Heart left ventricle (tissue), 16 donors: ENCODE measurements around the gene LYRM4. TPM values are rescaled to one million over a fixed set of nuclear protein-coding genes. Genes with fewer than 3 reads are reported as not detected.

Source experiments
- ATAC-seq, 4 donors: fragments of 200-7000 bp; cut with Tn5 transposase; one replicate each; pipeline ENCODE4 v1.9.1; 2020 to 2022; ENCODE audit warnings: moderate library complexity in 4 of 4, mild to moderate bottlenecking in 3 of 4, moderate number of reproducible peaks in 1 of 4
- DNase-seq, 5 donors: peaks; one replicate each; pipeline ENCODE4 v3.0.0-alpha.2; 2020
- H3K27ac ChIP-seq, 12 donors: fragments of 200-600 bp; sonication (generic) in 4 of 12; one replicate each; pipeline versions ENCODE4 v1.5.0 to v1.8.0; 2016 to 2022; ENCODE audit warnings: mild to moderate bottlenecking in 2 of 12
- H3K27me3 ChIP-seq, 9 donors: fragments of 200-600 bp; sonication (generic) in 2 of 9; one replicate each; pipeline versions ENCODE4 v1.5.1 to v1.8.0; 2016 to 2022; ENCODE audit warnings: mild to moderate bottlenecking in 3 of 9
- H3K36me3 ChIP-seq, 9 donors: fragments of 200-600 bp; sonication (generic) in 2 of 9; one replicate each; pipeline versions ENCODE4 v1.5.0 to v1.8.0; 2018 to 2022; ENCODE audit warnings: mild to moderate bottlenecking in 2 of 9
- H3K4me1 ChIP-seq, 12 donors: fragments of 200-600 bp; sonication (generic) in 4 of 12; one replicate each; pipeline versions ENCODE4 v1.5.0 to v1.8.0; 2016 to 2022; ENCODE audit warnings: mild to moderate bottlenecking in 3 of 12
- H3K4me3 ChIP-seq, 12 donors: fragments of 200-600 bp; sonication (generic) in 4 of 12; one replicate each; pipeline versions ENCODE4 v1.5.0 to v1.8.0; 2017 to 2022; ENCODE audit warnings: mild to moderate bottlenecking in 9 of 12, moderate library complexity in 4 of 12
- H3K9me3 ChIP-seq, 12 donors: fragments of 200-600 bp; sonication (generic) in 4 of 12; one replicate each; pipeline versions ENCODE4 v1.5.0 to v1.8.0; 2016 to 2022; ENCODE audit warnings: mild to moderate bottlenecking in 1 of 12
- POLR2A ChIP-seq, 2 donors: fragments of 450-650 bp; IDR thresholded peaks; one replicate each; pipeline ENCODE4 v1.6.1; 2017; ENCODE audit warnings: antibody characterized with exemption in 2 of 2, mild to moderate bottlenecking in 2 of 2, moderate library complexity in 2 of 2
- WGBS, 4 donors: extraction: QIAGEN DNeasy Blood & Tissue Kit in 2 of 4; methylation state at CpG; one replicate each; pipeline versions ENCODE4 v1.1.5 to v1.1.7; 2013 to 2018; 5-methylcytosine and 5-hydroxymethylcytosine counted together
- intact Hi-C, 10 donors: fragments of 100-400 bp; cut with DNase I; formaldehyde crosslinking; loops; one replicate each; pipeline versions ENCODE4 v1.11.1 to v1.14.2; 2022
- polyA plus RNA-seq, 2 donors: library from polyadenylated mRNA; stranded (reverse); fragments of 200-250 nt; gene quantifications; one replicate each; pipeline ENCODE4 v1.2.3, GENCODE V29; 2013
- total RNA-seq, 9 donors: library from RNA; depleted of rRNA in 2 of 9; stranded (reverse); fragments of >200 nt in 2 of 9; fragmentation: NEBNext Ultra II Directional in 3 of 9; extraction: Animal tissue kit (Norgen Biotek cat#: 25700) in 3 of 9; gene quantifications; one replicate each; pipeline versions ENCODE4 v1.1.0 to v1.2.4, GENCODE V29; 2016 to 2023
- TF ChIP-seq, protein P1 (sequence below), 12 donors: fragments of 200-600 bp; sonication (generic) in 4 of 12; IDR thresholded peaks; one replicate each; pipeline versions ENCODE4 v1.5.0 to v1.8.0; 2018 to 2022; ENCODE audit warnings: antibody characterized with exemption in 12 of 12, mild to moderate bottlenecking in 5 of 12
- donor health status: ischemic (EF 13 %, LVEDD 7.1; RV severe dilation, severe dysfunction).
- donor health status: healthy with polysubstance abuse.
- donor health status: DM: no; HTN: yes; CAD: no.
- donor health status: DM: no; HTN: no; CAD: no.
- donor health status: ischemic (EF 25% LVEDD 6.9; RV normal size, moderate dysfunction).
- donor health status: ischemic (EF 25% LVEDD 5.7; RV mildly dilated, moderate dysfunction).
- donor health status: healthy.
- donor health status: DM: yes; HTN: yes; CAD: no.
- donor health status: ischemic (EF 35%, LVEDD 5.7; RV mildly dilated, moderate dysfunction).
- donor health status: nonischemic (EF 11% LVEDD 7.7; RV severe dilation, severe dysfunction).
- donor health status: DM: yes; HTN: yes; CAD: no.
- donor health status: PGD.
- donor health status: ischemic (EF 29% LVEDD 5.4; RV normal size, mild dysfunction).
- donor health status: nonischemic (EF 23%, LVEDD 6.1; RV moderate dilation, normal function).

The LYRM4 gene
- total and polyA plus RNA-seq, 11 donors, result 18.8 to 39.7 (median 21.3) TPM

DNA sequence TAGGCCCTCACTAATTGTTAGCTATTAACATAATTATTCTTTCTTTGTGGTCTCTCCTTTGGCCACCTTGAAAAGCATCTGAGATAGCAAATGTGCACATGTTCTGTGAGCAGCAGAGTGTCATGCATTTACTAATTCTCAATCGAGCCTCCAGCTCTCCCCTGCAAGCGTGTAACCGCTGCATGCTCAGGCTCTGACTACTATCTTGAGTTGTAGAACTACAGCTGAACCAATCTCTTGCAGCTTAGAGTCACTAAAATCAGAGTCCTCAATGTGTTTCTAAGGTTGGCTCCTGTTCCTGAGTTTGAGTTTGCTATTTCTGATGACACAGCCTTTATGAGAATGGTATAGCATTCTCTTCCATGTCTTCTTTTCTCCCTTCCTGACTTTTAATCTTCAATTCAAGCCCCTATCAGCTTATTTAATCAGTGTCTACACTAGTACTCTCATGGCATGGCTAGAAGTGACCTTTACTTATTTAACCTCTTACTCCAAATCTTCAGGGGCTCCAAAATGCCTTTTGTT is 110.1 kb downstream of the LYRM4 start:
- no peak for DNase-seq
- Histone ChIP-seq H3K4me3 (no peak overlapping the region), H3K9me3 (no peaks in the 10 kb centered on the region), H3K27ac (no peak overlapping the region), H3K4me1 (no peaks in the 10 kb centered on the region), H3K36me3 (no peaks in the 10 kb centered on the region), H3K27me3 (no peaks in the 10 kb centered on the region)
- ATAC-seq, result no peak
- intact Hi-C loops, result no loop called here
- TF ChIP-seq, protein P1, sequence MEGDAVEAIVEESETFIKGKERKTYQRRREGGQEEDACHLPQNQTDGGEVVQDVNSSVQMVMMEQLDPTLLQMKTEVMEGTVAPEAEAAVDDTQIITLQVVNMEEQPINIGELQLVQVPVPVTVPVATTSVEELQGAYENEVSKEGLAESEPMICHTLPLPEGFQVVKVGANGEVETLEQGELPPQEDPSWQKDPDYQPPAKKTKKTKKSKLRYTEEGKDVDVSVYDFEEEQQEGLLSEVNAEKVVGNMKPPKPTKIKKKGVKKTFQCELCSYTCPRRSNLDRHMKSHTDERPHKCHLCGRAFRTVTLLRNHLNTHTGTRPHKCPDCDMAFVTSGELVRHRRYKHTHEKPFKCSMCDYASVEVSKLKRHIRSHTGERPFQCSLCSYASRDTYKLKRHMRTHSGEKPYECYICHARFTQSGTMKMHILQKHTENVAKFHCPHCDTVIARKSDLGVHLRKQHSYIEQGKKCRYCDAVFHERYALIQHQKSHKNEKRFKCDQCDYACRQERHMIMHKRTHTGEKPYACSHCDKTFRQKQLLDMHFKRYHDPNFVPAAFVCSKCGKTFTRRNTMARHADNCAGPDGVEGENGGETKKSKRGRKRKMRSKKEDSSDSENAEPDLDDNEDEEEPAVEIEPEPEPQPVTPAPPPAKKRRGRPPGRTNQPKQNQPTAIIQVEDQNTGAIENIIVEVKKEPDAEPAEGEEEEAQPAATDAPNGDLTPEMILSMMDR (IDR thresholded peaks at IDR 0.05), result no peak
- no peak for TF ChIP-seq POLR2A (IDR thresholded peaks at IDR 0.05)
- WGBS, 4 donors, result 91 to 96% (median 92%) methylated on average over 3 of the region's 3 CpGs

DNA sequence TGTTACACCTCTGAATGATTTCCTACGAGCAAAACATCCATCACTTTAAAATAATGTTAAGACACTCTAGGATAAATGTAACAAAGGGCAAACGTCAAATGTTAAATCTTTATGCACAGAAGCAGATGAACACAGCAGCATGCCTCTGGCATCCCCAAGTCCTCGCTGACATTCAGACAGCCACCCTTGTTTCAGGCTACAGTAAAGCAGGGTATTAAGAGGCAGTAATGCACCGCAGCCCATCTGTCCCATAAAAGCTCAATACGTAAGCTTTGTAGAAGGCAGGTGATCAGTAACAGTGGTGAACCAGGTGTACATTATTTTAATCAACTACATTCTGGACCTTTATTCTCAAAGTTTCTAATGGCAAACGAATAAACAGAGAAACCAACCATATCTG is 110.9 kb downstream of the LYRM4 start:
- no peak overlapping the region for H3K27ac ChIP-seq
- 78 to 93% (median 91%) methylated on average over 6 of the region's 6 CpGs for WGBS, 4 donors

DNA sequence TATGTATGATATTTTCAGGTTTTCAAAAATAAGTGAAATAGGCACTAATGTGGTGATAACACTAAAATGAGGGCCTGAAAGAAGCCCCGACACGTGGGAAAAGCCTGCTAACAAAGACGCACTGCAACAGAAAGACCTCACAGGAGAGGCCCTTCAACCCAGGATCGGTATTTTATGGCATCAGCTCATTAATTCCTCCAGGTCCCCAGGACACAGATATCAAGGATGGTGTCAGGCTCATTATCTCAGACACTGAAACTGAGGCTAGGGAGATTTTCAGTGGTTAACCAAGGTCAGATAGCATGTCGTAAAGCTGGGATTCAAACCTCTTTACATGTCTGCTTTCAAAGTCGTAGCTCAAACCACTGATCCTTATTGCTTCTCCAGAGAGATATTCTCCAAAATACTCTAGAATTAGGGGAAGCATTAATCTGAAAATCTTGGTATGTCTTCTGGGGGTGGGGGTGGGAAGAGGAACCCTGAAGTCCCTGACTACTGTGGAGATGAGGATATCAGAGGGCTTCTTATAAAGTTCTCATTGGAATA is 111.5 kb downstream of the LYRM4 start:
- intact Hi-C loops, result loop anchor here in 5 of 10 donors (5.0 to 10.0 kb wide), 6 partner anchors 63 to 1396 kb away; partner anchors contain the start of genes FARS2 (in 1 of the 5) and LYRM4 (in 1 of the 5)
- no peaks in the 10 kb centered on the region for H3K36me3 ChIP-seq
- no peak overlapping the region for H3K4me3 ChIP-seq
- H3K9me3 ChIP-seq, result no peaks in the 10 kb centered on the region
- 77 to 91% (median 89%) methylated on average over 6 of the region's 6 CpGs for WGBS, 4 donors
- no peak for ATAC-seq
- DNase-seq, result no peak
- no peaks in the 10 kb centered on the region for H3K4me1 ChIP-seq
- no peak overlapping the region for H3K27ac ChIP-seq
- TF ChIP-seq POLR2A (IDR thresholded peaks at IDR 0.05), result no peak
- TF ChIP-seq, protein P1 (IDR thresholded peaks at IDR 0.05), result no peak
- no peaks in the 10 kb centered on the region for H3K27me3 ChIP-seq

More for the DNA sequence above, 110.9 kb downstream of the LYRM4 start:
- Histone ChIP-seq H3K9me3 (no peaks in the 10 kb centered on the region), H3K27me3 (no peaks in the 10 kb centered on the region), H3K4me3 (no peak overlapping the region), H3K4me1 (no peaks in the 10 kb centered on the region), H3K36me3 (no peaks in the 10 kb centered on the region)
- intact Hi-C loops, result loop anchor here in 5 of 10 donors (5.0 to 10.0 kb wide), 6 partner anchors 62 to 1395 kb away; partner anchors contain the start of genes FARS2 (in 1 of the 5) and LYRM4 (in 1 of the 5)
- TF ChIP-seq, protein P1 (IDR thresholded peaks at IDR 0.05), result no peak
- TF ChIP-seq POLR2A (IDR thresholded peaks at IDR 0.05), result no peak
- no peak for ATAC-seq
- DNase-seq, result no peak

- ATAC-seq (no peak), DNase-seq (no peak)
- Histone ChIP-seq H3K27ac (no peak overlapping the region), H3K4me1 (peaks cover 0 to 7% (median 0%) of the 10 kb centered on the region in 12 donors), H3K27me3 (no peaks in the 10 kb centered on the region), H3K36me3 (no peaks in the 10 kb centered on the region), H3K4me3 (no peak overlapping the region), H3K9me3 (no peaks in the 10 kb centered on the region)
- intact Hi-C loops, result loop anchor here in 5 of 10 donors (5.0 to 10.0 kb wide), 6 partner anchors 66 to 1398 kb away; partner anchors contain the start of genes FARS2 (in 1 of the 5) and LYRM4 (in 1 of the 5)
- TF ChIP-seq, protein P1 (IDR thresholded peaks at IDR 0.05), result no peak
- TF ChIP-seq POLR2A (IDR thresholded peaks at IDR 0.05), result no peak
- WGBS, 4 donors, result 81 to 89% (median 88%) methylated on average over 4 of the region's 4 CpGs
Measured at GRCh38 chr6:5146398-5146797, 114.4 kb downstream of the LYRM4 start.
